GOT3 (cell line): ENCODE measurements around the gene COMMD6.

Source experiments
- DNase-seq: peaks from one replicate; lab custom pipeline; 2025; ENCODE audit warnings: mixed read lengths; lab: John Stamatoyannopoulos, UW

COMMD6 gene

DNA sequence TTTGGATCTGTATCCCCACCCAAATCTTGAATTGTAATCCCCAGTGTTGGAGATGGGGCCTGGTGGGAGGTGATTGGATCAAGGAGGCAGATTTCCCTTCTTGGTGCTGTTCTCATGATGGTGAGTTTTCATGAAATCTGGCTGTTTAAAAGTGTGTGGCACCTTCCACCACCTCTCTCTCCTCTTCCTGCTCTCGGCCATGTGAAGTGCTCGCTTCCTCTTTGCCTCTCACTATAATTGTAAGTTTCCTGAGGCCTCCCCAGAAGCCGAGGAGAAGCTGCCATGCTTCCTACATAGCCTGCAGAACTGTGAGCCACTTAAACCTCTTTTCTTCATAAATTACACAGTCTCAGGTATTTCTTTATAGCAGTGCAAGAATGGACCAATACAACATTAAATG is 15.7 kb downstream of the COMMD6 start:
- no peak for DNase-seq

DNA sequence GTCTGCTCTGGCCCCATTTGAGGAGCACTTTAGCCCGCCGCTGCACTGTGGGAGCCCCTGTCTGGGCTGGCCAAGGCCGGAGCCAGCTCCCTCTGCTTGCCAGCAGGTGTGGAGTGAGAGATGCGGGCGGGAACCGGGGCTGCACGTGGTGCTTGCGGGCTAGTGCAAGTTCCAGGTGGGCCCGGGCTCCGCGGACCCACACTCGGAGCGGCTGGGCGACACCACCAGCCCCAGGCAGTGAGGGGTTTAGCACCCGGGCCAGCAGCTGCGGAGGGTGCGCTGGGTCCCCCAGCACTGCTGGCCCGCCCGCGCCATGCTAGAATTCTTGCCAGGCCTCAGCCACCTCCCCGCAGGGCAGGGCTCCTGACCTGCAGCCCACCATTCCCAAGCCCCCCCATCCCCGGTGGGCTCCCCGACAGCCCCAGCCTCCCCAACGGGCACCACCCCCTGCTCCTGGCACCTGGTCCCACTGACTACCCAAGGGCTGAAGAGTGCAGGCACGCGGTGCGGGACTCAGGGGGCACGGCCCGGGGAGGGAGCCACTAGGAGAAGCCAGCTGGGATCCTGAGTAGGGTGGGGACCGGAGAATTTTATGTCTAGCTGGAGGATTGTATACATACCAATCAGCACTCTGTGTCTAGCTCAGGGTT is 19.1 kb downstream of the COMMD6 start:
- no peak for DNase-seq

DNA sequence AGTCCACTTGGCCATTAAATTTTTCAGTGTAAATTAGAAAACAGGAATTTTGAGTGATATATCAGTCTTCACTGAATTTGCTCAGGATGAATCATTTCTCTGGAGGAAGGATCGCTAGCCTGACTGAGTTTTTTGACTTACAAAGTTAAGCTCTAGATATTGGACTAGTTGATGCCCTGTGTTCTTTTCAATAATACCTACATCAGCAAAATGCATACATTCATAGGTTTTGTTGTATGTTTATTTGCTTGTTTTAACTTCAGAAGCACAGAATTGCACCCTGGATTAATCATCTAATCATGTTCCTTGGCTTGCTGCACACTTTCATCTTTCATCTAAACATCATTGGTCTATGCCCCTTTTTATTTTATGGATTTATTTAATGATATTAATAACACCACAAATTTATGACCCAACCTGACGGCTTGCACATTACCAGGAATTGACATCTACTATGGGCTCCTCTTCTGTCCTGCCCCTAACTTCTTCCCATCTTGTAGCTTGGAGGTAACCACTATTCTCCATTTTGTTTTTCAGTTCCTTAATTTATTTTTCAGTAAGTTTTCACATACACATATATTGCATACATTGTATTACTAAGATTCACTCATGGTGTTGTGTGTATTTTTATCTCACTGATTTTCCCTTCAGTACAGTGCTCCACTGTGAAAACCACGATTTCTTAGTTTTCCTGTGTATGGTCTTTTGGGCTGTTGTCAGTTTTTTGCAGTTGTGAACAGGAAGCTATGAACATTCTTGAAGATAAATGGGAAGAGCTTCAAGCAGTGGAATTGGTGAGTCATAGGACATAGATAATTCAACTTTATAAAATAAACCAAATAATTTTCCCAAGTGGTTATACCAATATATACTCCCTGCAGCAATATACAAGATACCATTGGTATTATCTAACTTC is 23.3 kb downstream of the COMMD6 start:
- DNase-seq: no peak

DNA sequence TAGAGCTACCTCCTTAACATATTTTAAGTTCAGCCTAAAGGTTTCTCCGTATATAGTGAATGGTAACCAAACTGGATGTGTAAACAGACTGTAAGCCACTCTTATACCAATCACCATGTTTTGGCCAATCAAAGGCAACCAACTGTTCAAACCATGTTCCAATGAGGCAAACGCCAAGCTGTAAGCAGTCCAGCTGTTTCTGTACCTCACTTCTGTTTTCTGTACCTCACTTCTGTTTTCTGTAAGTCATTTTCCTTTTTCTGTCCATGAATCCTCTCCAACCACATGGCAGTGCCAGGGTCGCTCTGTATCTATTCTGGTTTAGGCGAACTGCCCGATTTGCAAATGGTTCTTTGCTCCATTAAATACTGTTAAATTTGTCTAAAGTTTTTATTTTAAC is 24.4 kb downstream of the COMMD6 start:
- no peak for DNase-seq

DNA sequence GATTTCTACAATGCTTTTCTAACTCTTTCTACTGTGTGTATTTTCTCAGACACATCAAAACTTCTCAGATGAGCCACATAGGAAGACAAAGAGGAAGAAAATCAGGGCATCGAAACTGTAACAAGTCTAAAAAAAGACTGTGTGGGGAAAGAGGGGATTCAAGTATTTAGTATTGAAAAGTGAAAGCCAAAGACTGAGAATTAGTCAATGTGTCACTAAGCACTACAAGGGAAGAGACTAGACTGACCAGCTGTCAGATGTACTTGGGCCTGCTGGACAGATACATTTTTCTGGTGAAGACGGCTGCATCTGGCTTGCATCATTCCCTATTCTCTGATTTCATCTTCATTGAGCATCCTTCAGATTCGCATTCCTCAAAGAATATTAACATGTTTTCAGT is 25.4 kb downstream of the COMMD6 start:
- no peak for DNase-seq

DNA sequence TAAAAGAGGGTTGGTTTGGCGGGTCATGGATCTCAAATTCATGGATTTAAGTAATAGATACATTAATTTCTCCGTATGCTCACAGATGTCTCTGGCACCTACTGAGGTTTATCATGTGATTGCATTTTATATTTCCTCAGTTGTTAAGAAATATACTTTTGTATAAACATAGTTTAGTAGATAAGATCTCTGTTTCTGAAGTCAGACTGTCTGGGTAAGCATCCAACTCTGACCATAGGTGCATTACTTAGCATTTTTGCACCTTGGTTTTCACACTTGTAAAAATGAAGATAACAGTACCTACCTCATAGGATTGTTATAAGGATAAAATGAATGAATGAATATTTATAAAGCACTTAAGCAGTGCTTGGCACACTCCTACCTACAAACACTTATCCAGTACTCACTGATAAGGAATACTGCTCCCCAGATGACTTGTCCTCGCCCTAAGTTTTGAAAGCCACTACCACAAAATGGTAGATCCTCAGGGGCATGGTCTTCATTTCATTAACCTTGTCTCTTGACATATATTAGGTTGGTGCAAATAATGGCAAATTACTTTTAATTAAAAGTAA is 26.5 kb downstream of the COMMD6 start:
- no peak for DNase-seq

DNA sequence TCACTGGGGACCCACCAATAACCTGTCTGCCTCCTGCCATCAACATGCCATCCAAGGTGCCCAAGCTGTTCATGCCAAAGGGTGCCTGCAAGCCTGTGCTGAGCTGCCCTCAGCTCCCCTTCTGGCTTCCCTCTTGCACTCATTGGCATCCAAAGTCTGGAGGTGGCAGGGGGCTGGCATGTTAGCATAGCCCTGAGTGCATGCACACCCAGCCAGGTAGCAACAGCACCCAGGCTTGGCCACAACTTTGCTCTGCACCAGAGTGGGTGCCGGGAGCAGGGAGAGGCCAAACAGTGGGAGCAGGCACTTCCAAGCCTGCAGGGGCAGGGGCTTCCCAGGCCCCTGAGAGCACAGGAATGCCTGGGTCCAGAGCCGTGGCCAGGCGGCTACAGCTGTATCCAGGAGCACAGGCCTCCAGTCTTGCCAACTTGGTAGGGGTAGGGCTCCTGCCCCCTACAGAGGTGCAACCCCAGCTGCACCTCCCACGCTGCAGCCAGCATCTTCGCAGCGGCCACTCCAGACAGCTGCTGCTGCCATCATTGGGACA is 29.6 kb downstream of the COMMD6 start:
- no peak for DNase-seq

DNA sequence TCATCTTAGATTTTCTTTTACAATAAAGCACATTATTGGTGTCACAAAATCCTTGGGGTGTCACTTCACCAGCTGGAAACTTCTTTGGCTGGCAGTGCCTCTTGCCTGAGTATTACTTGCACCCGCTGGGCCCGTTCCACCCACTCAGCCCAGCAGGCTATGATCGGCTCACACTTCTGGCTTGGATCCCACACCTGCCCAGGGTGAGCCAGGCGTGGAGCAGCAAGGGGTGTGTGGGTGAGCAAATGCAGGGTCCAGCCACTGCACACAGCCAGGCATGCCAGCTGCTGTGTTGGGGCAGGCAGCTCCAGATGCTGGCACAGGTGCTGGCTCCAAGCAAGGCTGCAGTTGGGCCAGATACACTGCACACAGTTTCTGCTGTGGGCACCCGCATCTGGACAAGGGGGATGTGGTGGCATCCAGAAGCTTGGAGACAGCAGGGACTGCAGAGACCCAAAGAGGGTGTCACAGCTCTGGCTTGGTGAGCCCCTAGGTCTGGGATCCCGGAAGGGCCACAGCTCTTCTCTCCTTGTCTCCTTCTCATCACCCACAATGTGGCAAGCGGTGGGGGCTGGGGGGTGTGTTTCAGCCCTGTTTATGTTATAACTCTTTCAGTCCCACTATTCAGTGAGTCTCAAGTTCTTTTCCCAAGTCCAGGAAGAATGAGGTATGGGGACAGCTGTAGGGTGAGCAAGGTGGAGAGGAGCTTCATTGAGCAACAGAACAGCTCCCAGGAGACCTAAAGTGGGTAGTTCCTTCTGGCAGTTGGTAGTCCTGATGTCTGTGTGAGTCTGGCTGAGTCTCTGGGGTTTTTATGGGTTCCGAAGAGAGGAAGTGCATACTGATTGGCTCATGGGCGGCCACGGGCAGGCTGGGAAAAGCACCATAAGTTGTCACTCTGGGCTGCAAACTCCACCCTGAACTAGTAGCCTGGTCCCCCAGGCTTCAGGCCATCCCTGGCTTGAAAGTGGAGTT is 30.3 kb downstream of the COMMD6 start:
- no peak for DNase-seq

DNA sequence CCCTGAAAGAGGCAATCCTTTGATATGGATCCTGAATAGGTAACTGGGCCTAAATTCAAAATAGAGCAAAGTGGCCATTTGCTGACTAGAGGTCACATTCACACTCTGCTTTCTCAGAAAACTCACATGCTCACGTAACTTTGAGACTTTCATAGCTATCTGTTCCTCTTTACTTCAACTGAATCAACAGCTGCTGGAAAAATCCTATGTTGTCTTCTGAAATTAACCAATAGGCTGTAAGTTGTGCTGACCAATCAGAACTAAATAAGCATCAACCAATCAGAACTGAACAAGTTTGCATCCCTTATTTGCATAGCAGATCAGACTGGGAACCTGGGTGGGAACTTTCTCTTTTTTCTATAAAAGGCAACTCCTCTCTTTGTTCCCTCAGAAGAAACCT is 31.6 kb downstream of the COMMD6 start:
- no peak for DNase-seq

DNA sequence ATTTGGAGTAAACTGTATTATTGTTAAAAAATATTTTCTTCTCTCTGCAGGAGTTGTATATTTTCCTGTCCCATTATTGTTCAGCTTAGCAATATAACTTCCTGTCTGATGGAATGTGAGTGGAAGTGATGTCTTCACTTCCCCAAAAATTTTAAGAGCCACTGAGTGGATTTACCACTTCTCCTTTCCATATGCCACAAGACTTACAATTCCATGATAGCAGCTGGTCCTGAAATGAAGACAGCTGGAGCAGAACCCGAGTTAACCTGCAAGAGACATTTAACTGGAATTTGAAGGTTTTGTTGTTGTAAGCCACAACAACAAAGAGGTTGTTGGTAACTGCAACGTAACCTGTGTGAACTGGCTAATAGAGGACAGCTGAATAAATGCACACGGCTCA is 32.3 kb downstream of the COMMD6 start:
- DNase-seq: no peak

DNA sequence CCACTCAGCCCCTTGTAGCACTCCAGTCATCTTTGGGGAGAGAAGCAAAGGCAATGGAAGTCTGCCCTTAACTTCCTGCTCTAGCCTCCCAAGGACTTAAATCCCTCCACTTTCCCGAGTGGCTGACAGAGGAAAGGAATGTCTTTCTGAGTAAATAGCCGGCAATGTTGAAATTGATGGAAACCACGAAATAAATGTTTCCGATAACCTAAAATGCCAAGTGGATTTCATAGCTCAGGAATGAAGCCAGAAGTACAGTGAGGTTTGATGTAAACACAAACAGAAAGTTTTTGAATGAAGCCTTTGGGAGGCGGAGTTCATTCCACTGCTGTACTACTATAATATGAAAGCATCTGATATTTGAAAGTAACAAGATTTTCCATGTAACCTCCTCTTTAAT is 41.7 kb downstream of the COMMD6 start:
- DNase-seq: no peak

DNA sequence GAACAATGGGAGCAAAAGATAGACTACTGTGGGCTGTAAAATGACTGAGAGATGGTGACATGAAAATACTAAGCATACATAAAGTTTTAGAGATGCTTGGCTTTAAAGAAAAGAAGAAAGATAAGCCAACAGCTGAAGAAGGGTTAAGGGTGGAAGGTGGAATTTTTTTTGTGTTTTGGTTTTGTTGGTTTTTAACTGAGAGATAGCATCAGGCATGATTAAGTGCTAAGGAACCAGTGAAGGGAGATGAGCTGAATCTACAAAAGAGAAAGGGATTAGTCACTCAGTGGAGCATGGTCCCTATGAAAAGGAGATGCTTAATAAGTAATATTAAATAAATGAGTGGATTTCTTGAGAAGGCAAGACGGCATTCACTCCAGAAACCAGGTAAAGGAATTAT is 43.1 kb downstream of the COMMD6 start:
- DNase-seq: no peak

DNA sequence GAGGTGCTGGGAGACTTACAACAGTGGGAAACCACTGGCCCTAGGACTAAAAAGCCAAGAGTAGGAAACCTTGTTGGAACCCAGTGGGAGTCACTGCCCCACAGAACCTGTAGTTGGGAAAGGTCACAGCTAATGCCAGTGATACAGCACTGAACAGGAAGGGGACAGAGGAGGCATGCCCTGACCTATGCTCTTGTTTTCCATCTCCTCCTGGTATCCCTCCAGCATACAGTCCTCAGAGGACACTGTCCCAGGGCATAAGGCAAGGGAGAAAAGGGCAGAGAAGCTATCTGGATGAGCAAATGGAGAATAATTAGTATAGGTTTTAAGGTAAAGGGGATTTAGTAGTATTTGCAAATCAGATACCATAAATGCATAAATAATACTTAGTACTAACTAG is 44.5 kb downstream of the COMMD6 start:
- no peak for DNase-seq

DNA sequence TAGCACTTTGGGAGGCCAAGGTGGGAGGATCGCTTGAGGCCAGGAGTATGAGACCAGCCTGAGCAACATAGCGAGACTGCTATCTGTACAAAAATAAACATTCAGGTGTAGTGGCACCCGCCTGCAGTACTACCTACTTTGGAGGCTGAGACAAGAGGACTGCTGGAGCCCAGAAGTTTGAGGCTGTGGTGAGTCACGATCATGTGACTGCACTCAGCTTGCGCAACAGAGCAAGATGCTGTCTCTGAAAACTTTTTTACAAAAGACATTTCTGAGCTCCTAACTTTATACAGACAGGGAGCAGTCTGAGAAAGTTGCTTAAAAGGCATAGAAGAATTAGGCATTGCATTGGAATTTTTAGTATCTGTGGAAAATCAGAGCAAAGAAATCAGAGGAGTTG is 45.3 kb downstream of the COMMD6 start:
- DNase-seq: no peak

DNA sequence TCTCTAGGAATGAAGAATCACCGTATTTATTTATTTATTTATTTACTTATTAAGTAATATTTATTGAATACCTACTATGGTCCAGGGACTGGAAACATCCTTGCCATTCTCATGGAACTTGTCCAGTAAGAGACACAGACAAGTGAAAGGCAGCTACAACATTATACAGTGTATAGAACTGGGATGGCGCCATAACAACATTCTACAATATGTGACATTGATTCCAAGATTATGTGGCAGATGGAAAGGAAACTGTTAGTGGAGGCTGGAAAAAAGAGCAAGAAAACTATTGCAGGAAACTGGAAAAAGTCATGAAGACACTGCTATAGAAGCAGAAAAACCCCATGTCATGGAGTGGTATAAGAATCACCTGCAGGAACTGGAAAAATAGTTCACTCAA is 46.3 kb downstream of the COMMD6 start:
- no peak for DNase-seq

DNA sequence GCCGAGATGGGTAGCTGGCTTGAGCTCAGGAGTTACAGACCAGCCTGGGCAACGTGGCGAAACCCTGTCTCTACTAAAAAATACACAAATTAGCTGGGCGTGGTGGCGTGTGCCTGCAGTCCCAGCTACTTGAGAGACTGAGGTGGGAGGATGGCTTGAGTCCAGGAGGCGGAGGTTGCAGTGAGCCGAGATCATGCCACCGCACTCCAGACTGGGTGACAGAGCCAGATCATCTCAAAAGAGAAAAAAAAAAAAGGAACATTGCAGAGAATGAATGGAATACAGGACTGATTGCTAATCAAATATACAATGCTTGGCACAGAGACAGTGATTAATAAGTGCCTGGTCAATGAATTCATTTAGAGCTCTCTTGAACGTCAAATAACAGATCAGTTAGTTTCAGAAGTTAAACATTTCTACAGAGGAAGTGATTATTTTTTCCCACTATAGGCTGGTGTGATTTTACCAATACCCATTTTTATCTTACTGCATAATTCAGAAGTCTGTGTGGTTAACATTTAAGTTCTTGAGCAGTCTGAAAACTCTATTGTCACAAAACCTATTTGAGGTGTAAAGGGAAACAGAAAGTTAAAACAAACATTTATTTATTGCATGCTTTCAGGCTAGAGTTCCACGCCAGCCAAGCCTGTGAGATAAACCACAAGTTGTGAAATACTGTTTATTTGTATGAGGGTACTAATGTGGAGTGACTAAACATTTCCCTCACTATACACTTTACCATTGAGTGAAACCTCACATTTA is 48.0 kb downstream of the COMMD6 start:
- no peak for DNase-seq

DNA sequence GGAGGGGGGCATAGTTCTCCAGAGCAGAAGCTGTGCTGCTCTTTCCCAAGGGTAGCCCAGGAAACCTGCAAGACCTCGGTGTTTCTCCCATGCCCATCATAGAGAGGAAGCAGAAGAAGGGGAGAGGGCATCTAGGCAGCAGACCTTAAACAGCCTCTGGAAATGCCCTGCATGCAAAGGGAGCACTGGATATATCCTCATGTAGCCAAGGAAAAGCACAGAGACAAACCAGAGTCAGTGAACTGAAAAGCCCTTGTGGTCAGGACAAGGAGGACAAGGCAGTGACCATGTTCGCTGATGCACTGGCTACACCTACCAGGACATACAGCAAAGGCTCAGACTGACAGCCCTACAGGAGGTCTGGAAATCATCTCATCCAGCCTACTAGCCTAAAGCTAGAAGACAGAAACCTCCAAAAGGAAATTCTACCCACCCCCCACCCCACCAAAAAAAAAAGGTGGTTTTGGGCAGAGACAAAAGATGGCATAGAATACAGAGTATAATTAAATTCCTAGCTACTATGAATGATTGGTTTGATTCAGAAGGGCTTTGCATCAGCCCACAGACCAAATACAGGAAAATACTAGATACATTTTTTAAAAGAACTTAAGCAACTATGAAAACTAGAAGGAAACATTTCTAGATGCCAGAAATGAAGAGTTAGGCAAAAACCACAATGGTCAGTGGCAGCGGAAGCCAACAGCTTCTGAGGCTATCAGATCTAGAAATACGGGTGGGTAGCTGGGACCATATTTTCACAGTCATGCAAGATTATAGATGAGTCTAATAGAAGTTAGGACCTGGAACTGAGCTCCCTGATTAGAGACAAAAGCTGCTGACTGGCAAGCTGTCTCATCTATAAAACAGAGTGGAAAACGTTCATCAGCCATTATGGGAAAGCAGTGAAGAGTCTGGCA is 51.2 kb downstream of the COMMD6 start:
- no peak for DNase-seq

DNA sequence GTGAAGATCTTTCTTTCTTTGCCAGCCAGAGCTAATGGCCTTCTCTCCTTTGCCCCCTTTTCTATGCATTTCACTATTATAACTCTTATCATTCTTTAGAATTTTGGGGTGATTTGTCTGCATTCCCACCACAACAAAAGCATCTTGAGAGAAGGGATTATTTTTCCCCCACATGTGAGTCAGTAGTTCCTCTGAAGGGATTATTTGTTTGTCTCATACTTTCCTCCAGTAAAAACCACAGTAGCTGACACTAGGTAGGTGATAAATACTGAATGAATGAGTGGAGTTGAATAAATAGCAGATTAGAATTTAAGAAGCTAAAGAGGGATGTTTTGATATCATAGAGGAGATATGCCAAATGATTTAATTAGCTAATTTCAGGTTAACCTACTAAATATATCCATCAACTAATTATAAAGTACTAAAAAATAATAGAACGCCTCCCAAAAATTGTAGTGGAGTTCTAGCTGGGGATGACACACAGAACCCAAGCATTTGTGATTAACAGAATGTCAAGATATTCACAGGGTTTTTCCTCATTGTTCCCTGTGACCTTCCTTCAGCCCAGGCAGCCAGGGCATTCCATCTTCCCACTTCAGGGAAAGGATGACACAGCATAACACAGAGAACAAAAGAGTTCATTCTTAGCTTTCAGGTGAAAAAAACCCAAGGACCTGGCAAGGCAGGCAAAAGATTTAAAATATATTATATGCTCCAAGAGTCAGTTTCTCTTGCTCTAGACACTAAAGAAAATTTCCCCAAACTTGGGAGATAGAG is 52.2 kb downstream of the COMMD6 start:
- no peak for DNase-seq

DNA sequence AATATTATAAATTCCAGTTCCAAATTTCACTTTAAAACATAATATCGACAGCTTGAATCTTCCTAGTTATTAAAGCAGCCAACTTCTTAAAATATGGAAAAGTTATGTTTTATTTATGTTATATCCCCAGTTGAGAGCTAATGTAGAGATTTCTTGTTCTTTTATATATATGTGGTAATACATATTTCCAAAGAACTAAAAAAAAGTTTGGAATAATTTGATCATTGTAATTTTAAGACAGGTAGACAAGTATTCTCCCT is 54.9 kb downstream of the COMMD6 start:
- DNase-seq: no peak
